Measurements from ENCODE around the gene TRPC4AP.
"Not testable (repeated sequence)": the region's sequence is repeated elsewhere in the genome, so short reads cannot be mapped to it uniquely, and the experiment has no call there.

Gene TRPC4AP

DNA sequence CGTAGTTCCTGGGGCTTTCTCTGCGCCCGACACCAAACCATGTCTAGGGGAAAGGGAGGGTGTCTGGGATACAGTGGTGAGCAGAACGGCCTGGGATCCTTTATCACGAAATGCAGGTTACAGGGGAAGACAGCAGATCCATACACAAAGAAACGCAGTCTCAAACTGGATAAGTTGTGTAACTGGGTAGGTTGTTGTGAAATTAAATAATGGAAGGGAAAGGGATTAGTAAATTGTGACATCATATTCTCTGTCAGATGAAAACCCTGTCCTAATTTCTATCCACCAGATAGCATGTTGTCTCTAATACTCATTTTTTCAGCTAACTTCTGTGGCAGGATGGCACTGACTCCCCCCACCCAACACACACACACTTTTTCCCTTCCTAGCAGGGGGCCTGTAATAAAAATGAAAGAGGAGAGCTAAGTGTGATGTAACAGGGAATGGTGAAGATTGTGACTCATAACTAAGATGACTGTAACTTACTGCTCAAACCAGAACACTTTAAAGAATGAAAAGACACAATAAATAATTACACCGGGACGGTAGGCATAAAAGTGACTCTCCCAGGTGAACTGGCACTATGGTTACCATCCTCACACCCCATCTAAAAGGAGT lies 769 bp upstream of the TRPC4AP start:
- DNase-seq: peak; percentile 53

DNA sequence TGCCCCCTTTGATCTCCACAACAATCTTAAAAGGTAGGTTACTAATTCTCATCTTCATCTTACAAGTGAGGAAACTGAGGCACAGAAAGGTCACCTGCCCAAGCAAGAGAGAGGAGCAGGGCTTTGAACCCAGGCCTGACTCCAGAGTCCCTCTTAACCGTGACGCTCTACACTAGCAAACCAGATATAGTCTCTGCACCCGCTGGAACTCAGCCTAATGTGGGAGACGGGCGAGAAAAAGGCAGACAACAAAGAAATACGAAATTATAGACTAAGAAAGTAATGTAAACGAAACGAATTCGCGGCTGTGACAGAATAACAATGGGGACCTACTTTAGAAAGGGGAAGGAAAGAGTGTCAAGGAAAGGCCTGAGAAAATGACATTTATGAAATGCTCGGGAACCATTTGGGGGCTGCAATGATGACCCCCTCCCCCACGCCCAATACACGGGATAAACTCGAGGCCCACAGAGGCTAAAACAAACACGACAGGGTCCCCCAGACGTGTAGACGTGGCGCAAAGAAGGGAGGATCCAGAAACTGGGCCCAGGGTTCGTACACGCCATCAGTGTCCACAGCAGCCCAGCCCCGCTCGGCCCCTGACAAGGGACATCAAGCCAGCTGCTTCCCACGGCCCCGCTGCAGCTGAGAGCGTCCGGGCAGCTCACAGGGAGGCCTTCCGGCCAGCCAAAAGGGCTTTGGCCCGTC lies 637 bp downstream of the TRPC4AP start:
- DNase-seq: no peak

DNA sequence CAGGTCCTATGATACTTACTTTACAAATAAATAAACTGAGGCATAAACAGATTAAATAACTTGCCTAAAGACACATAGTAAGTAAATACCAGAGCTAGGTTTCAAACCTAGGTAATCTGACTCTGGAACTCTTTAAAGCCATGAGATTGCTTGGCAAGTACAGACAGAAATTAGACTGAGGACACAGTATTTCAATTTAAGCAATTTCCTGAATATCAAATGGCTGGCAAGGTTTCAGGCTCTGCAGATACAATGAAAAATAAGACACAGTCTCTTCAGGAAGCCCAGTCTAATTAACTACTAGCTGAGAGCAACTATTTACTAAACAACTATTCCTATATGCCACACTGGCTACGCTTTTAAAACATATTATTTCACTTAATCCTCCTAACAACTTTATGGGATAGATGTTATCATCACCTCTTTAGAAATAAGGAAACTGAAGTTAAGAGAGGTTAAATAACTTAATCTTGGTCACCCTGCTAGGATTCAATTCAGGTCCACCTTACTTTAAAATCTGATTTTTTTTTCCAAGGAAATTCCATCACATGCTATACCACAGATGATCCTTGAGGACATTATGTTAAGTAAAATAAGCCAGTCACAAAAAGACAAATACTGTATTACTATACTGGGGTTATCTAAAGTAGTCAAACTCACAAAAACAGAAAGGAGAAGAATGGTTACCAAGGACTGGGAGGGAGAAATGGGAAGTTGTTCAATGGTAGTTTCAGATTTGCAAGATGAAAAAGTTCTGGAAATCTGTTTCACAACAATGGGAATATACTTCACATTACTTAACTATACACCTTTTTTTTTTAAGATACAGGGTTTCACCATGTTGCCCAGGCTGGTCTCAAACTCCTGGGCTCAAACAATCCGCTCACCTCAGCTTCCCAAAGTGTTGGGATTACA lies 4.1 kb downstream of the TRPC4AP start:
- no peak for DNase-seq

DNA sequence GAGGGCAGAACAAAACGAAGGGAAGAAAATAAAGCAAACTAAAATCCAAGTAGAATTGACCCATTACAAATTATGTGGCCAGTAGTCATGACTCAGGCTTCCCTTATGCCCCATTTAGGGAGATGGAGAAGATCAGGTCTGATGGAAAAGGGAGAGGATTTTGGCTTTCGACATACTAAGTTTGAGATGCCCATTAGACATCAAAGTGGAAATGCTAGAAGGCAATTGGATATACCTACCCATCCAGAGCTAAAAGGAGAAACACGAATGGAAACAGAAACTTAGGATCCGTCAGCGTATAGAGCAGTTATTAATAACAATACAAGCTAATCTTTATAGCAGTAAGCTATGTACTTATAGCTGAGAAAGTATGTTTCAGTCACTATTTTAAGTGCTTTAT lies 4.8 kb downstream of the TRPC4AP start:
- DNase-seq: no peak

DNA sequence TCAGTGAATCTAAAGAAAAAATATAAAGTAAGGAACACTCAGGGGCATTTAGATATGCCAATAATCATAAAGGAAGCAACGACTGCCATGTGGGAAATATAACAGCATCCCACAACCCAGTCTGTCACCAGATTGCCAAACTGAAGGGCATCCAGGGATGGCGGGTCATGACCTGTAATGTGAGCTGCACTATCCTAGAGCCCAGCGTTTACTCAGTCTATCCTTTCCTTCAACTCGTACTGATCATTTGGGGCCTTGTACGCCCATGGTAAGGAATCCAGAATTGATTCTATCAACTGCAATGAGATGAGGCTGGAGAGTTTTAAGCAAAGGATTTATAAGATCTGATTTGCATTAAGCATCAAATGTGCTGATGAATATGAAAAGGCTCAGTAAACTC lies 5.3 kb downstream of the TRPC4AP start:
- DNase-seq: no peak

DNA sequence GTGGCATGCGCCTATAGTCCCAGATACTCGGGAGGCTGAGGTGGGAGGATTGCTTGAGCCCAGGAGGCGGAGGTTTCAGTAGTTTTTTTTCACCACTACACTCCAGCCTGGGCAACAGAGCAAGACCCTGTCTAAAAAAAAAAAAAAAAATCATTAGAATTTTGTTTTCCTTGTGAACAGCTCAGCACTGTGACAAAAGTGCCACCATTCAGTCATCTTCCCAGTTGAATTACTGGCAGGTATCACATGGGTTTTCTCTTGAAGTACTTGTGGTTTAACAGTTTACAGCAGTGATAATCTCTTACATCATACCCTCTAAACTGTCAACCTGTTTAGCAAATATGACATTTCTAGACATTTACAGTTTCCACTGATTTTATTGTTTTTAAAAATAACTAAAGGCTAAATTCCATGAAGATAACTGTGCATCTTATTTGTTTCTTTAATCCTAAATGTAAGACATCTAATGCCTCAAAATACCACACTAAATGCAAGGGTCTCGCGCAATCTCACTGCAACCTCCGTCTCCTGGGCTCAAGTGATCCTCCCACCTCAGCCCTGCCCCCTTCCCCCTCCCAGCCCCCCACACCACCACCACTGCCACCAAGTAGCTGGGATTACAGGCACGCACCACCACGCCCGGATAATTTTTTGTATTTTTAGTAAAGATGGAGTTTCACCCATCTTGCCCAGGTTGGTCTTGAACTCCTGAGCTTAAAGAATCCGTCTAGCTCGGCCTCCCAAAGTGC lies 7.0 kb downstream of the TRPC4AP start:
- no peak for DNase-seq

DNA sequence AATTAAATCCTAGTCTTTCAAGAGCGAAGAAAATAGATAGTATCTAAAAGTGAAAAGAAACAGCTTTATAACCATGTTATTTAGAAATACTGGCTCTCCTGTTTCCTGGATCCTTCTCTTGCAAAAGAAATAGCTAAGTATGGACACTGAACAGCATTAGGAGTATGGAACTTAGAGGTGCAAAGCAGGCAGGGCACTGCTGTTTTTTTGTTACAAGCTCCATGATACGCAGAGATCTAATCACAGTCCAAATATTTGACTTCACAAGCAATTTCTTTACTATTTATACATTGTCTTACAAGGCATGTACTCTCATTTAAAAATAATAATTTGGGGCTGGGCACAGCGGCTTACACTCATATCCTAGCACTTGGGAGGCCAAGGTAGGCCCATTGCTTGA lies 7.6 kb downstream of the TRPC4AP start:
- DNase-seq: no peak

DNA sequence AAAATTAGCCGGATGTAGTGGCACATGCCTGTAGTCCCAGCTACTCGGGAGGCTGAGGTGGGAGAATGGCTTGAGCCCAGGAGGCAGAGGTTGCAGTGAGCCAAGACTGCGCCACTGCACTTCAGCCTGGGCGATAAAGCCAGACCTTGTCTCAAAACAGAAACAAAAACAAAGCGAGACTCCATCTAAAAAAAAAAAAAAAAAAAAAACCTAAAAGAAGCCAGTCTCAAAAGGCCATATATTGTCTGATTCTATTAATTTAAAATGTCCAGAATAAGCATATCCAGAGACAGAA lies 12.3 kb downstream of the TRPC4AP start:
- not testable (repeated sequence) for DNase-seq

DNA sequence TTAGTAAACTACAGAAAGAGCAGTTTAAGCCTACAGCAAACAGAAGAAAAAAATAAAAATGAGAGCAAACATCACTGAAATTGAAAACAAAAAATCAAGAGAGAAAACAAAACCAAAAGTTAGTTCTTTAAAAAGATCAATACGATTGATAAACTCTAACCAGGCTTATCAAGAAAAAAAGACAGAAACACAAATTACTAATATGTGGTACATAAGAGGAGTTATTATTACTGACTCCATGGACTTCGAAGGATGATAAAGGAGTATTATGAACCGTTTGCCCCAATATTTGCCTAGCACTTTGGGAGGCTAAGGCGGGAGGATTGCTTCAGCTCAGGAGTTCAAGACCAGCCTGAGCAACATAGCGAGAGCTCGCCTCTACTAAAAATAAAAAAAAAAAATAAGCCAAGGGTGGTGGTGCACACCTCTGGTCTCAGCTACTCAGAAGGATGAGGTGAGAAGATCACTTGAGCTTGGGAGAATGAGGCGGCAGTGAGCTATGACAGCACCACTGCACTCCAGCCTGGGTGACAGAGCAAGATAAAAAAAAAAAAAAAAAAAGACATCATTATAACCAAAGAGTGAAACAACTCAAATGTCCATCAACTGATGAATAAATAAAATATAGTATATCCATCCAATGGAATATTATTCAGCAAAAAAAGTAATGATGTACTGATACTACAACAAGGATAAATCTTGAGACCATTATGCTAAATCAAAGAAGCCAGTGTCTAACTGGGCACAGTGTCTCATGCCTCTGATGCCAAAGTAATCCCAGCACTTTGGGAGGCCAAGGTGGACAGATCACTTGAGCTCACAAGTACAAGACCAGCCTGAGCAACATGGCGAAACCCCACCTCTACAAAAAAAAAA lies 12.9 kb downstream of the TRPC4AP start:
- no peak for DNase-seq

DNA sequence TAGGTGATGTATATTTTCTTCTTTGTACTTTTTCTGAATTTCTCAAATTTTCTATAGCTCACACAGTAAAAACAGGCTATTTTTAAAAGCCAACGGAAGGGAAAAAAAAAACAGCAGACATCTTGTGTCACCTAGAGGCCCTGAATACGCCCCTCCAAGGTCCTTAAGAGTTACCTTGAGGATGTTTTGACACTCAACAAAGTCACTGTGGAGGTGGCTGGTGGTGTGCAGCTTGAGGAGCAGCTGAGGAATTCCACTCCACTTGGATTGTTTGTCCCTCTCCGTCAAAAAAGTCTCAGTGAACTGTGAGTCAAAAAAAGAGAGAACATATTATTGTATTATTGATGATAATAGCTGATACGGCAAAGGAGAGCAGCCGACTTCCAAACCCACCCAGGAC lies 14.7 kb downstream of the TRPC4AP start:
- no peak for DNase-seq

DNA sequence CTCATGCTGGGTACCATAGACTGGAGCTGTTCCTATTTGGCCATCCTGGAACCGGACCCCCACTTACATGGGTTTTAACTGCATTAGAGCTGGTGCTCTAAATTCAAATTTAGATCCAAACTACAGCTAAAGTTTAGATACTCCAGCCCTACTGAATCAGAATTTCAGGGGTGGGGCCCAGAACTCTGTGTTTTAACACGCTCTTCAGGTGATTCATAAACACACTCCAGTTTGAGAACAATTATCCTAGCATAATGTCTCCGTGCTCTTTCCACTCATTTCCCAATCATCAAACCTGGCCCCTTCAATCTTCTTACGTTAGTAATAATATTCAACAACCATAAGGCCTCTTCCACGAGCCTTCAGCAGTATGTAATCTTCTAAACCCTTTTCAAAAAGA lies 15.3 kb downstream of the TRPC4AP start:
- DNase-seq: no peak

DNA sequence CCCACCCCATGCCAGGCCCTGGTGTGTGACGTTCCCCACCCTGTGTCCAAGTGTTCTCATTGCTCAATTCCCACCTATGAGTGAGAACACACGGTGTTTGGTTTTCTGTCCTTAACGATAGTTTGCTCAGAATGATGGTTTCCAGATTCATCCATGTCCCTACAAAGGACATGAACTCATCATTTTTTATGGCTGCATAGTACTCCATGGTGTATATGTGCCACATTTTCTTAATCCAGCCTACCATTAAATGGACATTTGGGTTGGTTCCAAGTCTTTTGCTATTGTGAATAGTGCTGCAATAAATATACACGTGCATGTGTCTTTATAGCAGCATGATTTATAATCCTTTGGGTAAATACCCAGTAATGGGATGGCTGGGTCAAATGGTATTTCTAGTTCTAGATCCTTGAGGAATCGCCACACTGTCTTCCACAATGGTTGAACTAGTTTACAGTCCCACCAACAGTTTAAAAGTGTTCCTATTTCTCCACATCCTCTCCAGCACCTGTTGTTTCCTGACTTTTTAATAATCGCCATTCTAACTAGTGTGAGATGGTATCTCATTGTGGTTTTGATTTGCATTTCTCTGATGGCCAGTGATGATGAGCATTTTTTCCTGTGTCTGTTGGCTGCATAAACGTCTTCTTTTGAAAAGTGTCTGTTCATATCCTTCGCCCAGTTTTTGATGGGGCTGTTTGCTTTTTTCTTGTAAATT lies 21.0 kb downstream of the TRPC4AP start:
- not testable (repeated sequence) for DNase-seq

DNA sequence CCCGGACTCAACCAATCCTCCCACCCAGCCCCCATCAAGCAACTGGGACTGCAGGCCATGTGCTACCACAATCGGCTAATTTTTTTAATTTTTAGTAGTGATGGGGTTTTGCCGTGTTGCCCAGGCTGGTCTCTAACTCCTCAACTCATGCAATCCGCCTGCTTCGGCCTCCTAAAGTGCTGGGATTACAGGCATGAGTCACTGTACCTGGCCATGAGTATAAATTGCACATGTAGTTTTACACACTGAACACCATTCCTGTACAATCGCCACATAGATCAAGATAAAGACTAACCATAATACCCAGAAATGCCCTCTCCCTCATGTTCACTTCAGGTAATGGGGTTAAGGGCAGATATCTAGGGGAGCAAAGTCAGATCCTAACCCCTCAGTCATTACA lies 26.4 kb downstream of the TRPC4AP start:
- DNase-seq: no peak

DNA sequence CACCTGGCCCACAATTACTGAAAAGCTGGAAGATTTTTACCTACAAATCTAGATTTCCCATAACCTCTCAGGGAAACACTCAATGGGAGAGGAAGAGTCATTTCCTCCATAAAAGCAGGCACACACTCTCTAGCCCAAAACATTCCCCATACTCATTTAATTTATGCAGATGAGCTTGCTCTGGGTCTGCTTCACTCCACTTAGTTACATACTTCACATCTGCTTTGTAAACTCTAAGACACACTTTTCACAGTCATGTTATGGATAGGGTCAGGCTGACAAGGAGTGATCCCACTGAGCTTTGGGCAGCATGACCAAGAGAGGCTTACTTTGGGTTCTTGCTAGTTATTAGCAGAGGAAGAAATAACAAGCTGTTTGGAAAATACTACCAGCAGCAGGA lies 27.4 kb downstream of the TRPC4AP start:
- no peak for DNase-seq

DNA sequence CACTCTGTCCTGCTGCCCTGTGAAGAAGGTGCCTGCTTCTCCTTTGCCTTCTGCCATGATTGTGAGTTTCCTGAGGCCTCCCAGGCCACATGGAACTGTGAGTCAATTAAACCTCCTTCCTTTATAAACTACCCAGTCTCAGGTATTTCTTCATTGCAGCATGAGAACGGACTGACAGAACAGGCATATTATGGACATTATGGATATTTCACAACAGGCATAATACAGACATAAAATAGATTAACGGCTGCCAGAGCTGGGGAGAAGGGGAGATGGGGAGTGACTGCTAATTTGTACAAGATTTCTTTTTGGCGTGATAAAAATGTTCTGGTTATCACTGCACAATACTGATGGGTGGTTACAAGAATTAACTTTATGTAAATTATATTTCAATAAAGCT lies 29.4 kb downstream of the TRPC4AP start:
- no peak for DNase-seq

DNA sequence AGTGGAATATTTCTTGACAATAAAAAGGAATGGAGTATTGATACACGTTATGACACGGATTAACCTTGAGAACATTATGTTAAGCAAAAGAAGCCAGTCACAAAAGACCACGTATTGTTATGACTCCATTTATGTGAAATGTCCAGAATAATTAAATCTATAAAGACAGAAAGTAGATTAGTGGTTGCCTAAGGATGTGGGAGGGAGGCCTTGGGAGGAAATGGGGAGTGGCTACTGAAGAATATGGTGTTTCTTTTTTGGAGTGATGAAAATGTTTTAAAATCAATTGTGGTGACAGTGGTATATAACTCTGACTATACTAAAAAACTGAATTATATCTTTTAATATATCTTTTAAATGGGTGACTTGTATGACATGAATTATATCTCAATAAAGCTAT lies 30.1 kb downstream of the TRPC4AP start:
- no peak for DNase-seq

DNA sequence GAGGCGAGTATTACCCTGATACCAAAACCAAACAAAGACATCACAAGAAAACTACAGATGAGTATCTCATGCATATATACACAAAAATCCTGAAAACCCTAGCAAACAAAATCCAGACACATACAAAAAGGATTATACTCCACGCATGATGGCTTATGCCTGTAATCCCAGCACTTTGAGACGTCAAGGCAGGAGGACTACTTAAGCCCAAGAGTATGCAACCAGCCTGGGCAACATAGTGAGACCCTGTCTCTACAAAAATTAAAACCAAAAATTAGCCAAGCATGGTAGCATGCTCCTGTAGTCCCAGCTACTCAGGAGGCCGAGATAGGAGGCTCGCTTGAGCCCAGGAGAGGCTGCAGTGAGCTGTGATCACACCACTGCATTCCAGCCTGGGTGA lies 32.4 kb downstream of the TRPC4AP start:
- no peak for DNase-seq

DNA sequence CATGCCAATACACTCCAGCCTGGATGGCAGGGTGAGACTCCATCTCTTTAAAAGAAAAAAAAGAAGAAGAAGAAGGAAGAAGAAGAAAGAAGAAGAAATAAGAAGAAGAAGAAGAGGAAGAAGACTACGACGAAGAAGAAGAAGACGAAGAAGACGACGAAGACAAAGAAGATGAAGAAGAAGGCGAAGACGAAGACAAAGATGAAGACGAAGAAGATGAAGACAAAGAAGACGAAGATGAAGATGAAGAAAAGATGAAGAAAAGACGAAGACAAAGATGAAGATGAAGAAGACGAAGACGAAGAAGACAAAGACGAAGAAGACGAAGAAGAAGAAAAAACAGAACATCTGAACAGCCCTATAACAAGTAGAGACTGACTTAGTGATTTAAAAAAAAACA lies 33.0 kb downstream of the TRPC4AP start:
- no peak for DNase-seq

DNA sequence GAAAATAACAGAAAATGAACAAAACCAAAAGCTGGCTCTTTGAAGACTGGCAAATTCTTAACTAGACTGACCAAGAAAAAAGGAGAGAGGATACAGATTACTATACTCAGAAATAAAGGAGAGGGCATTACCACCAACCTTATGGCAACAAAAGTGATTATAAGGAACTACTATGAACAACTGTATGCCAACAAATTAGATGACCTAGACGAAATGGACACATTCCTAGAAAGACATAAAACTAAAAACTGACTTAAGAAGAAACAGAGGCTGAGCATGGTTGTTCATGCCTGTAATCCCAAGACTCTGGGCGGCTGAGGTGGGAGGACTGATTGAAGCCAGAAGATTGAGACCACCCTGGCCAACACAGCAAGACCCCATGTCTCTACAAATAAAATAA lies 33.5 kb downstream of the TRPC4AP start:
- no peak for DNase-seq

DNA sequence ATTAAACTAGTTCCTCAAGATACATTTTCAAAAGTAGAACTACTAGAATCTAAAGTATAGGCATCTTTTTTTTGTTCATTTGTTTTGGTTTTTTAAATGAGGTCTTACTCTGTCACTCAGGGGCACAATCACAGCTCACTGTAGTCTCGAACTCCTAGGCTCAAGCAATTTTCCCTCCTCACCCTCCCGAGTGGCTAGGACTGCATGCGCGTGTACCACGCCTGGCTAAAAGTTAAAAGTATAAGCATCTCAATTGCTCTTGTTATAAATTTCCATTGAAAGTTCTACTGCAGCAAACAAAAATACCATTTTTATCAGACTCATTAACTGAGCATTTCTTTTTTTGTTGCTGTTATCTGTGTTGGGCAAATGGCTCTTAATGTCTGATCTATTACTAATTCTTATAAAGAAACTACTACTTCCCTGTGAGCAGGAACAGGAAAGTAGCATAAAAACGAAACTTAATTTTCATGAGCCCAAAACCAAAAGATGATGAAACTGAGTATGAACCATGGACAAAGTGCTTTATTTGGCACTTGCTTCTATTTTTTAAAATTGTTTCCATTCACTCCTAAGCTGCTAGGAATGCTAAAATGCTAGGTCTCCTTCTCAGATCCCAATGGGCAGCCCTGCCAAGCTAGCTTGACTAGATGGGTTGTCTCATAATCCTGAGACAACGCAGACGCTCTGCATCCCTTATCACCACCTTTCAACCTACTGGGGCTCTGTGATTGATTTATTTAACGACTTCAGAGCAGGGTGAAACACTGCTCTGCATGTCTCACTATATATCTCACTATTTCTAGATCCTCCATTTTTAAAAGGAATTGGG lies 36.9 kb downstream of the TRPC4AP start:
- DNase-seq: peak; percentile 38

DNA sequence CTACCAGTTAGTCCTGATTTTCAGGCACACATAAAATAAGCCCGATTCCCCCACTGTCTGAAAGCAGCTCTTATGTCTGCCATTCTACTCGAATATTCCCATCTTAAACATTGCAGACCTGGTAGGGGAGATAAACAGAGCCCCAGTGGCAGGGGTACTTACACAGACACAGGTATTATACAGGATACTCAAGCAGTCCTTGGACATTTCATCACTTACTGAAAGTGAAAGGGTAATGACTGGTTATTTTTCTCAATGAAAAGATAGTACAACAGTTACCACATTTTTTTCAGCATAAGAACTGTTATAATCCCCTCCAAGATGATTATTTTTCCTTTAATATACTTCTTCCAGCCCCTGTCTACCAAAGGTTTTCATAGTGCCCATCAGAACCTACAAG lies 37.8 kb downstream of the TRPC4AP start:
- DNase-seq: no peak

All from stimulated activated CD8-positive, alpha-beta memory T cell treated with anti-CD3 and anti-CD28 coated beads, Interleukin-4, amount 100 ng/mL, for 48 hours (primary cell).